AML-193 (cell line): ENCODE results near the gene XPNPEP3.
"Not testable (repeated sequence)": the region's sequence is repeated elsewhere in the genome, so short reads cannot be mapped to it uniquely, and the experiment has no call there.

Experiments
- DNase-seq, 2 experiments: peaks; one replicate each; lab custom pipeline; 2025; lab: John Stamatoyannopoulos, UW

Gene XPNPEP3

GRCh38 chr22:40857309-40857855, 434 bp downstream of the XPNPEP3 start:
- DNase-seq, result peak in 1 of 2 experiments; percentile 4

GRCh38 chr22:40862013-40862412, 5.1 kb downstream of the XPNPEP3 start, which contains the start of gene DNAJB7:
Gene DNAJB7, minus strand, starts transcription at chr22:40862113. Its CDS starts 119 bp downstream, at chr22:40861994.
- DNase-seq, result no peak

GRCh38 chr22:40862537-40862936, 5.6 kb downstream of the XPNPEP3 start:
- no peak for DNase-seq

- no peak for DNase-seq
These were observed 10.2 kb downstream of the XPNPEP3 start for GRCh38 chr22:40867109-40867508.

GRCh38 chr22:40868379-40868778, 11.4 kb downstream of the XPNPEP3 start:
- DNase-seq, result not testable (repeated sequence)

GRCh38 chr22:40874016-40874415, 17.1 kb downstream of the XPNPEP3 start:
- no peak for DNase-seq

- DNase-seq, result no peak
These were observed 18.2 kb downstream of the XPNPEP3 start for GRCh38 chr22:40875111-40875510.

GRCh38 chr22:40876907-40877306, 20.0 kb downstream of the XPNPEP3 start:
- no peak for DNase-seq

- DNase-seq, result no peak
These were observed 20.5 kb downstream of the XPNPEP3 start for GRCh38 chr22:40877488-40877887.

- DNase-seq, result no peak
These were observed 22.0 kb downstream of the XPNPEP3 start for GRCh38 chr22:40878922-40879321.

- DNase-seq, result no peak
These were observed 32.2 kb downstream of the XPNPEP3 start for GRCh38 chr22:40889116-40889515.

- no peak for DNase-seq
These were observed 33.9 kb downstream of the XPNPEP3 start for GRCh38 chr22:40890881-40891280.

GRCh38 chr22:40894417-40894816, 37.5 kb downstream of the XPNPEP3 start:
- DNase-seq, result no peak

- DNase-seq, result peak; percentile 67
These were observed 42.0 kb downstream of the XPNPEP3 start for GRCh38 chr22:40898850-40899357.

- no peak for DNase-seq
These were observed 47.2 kb downstream of the XPNPEP3 start for GRCh38 chr22:40904101-40904500.

GRCh38 chr22:40908895-40909294, 51.9 kb downstream of the XPNPEP3 start:
- DNase-seq, result no peak

GRCh38 chr22:40911772-40912171, 54.8 kb downstream of the XPNPEP3 start:
- DNase-seq, result no peak

GRCh38 chr22:40912987-40913386, 56.0 kb downstream of the XPNPEP3 start:
- not testable (repeated sequence) for DNase-seq

- DNase-seq, result no peak
These were observed 62.5 kb downstream of the XPNPEP3 start for GRCh38 chr22:40919446-40919845.

- no peak for DNase-seq
These were observed 63.6 kb downstream of the XPNPEP3 start for GRCh38 chr22:40920526-40920925.

GRCh38 chr22:40922484-40923303, 65.7 kb downstream of the XPNPEP3 start:
- peak; percentile 72 to 81 for DNase-seq

- no peak for DNase-seq
These were observed 71.7 kb downstream of the XPNPEP3 start for GRCh38 chr22:40928657-40929056.

GRCh38 chr22:40932396-40932795, 75.4 kb downstream of the XPNPEP3 start:
- peak; percentile 23 to 39 for DNase-seq
